HG03135 (cell line): ENCODE results near the gene VASH2.
A peak's percentile ranks its signal among the peaks of the same experiment; 100 is the strongest.
"Not testable (repeated sequence)": the region's sequence is repeated elsewhere in the genome, so short reads cannot be mapped to it uniquely, and the experiment has no call there.

ENCODE experiments used
- ATAC-seq: cut with Tn5 transposase; IDR thresholded peaks from one replicate; pipeline ENCODE4 v1.9.1; 2021; ENCODE audit warnings: mild to moderate bottlenecking, moderate library complexity; ENCODE audit not compliant: unreplicated experiment

The VASH2 gene

DNA sequence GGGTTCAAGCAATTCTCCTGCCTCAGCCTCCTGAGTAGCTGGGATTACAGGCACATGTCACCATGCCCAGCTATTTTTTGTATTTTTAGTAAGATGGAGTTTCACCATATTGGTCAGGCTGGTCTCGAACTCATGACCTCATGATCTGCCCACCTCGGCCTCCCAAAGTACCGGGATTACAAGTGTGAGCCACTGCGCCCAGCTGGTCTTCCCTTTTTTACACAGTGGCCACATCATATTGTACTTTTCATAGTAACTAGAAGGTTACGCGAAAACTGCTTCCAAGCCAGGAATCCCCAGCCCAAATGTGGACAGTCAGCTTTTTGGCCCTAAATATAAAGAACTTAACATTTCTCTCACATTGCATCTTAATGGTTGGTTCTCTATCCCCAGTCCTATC, 4.2 kb downstream of the VASH2 start:
- ATAC-seq, result no peak

DNA sequence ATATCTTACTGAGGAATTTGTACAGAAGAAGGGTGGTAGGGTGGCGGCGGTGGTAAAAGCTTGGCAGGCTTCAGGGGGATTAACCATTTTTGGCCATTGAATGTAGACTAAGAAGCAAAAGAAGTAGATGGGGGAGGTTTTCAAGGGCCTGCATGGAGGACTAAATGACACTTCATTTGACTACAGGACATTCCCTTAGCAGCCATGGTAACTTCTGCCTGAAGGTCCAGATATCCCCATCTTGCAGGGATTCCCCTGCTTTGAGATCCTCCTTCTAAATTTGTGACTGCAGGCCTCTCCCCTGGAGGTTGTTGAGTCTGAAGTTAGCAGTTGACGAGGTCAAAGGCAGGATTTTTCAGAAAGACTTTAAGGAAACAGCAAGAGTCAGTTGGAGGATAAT, 4.8 kb downstream of the VASH2 start:
- no peak for ATAC-seq

DNA sequence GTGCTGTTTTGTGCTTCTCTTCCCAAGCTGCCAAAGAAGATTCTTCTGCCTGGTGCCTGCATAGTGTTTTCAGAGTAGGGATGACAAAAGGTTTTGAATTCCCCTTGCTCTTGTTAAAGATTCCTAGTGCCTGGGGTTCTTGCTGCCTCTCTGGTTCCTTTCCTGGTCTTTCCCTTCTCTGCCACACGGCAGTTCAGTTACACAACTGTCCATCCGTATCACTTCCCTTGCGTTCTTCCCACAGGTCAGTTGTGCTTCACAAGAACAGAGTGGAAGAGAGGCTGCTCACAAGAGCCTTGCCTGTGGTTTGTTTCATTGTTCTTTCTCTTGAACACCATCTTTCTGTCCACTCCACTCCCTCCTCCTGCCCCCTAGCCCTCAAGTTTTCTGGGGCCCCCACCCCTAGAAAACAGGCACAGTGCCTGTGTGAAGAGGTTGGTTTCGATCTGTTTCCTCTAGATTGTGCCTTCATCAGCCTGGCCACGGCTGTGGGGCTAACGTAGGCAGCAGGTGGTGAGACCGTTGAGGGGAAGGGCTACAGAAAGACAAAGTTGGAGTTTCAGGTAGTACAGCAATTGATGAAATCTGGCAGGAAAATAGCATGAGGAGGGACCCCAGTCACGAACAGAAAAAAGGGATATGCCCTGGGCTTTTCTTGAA, 5.8 kb downstream of the VASH2 start:
- ATAC-seq, result no peak

DNA sequence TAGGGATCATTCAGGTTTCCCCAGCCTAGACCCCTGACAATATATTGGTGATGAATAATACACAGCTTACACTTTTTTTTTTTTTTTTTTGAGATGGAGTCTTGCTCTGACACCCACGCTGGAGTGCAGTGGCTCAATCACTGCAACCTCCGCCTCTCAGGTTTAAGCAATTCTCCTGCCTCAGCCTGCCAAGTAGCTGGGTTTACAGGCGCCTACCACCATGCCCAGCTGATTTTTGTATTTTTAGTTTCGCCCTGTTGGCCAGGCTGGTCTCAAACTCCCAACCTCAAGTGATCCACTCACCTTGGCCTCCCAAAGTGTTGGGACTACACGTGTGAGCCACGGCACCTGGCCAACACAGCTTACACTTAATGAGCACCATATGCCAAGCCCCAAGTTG, 7.2 kb downstream of the VASH2 start:
- no peak for ATAC-seq

DNA sequence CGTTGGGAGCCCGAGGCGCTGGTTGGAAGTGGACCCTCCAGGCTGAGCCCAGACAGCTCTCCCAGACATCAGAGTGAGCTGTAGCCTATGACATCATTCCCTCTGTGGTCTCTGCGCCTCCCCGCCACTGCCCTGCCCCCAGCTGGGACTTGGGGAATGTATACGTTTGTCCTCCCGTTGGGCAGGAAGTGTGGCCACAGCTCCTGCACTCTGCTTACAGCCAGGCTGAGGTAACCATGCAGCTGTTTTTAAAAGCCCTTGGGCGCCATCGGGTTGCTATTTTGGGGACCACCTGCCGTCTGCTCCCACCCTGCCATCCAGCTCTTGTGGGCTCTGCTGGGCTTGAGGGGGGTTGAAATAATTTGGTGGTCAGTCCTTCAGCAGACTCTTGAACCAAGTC, 7.8 kb downstream of the VASH2 start:
- ATAC-seq, result no peak

DNA sequence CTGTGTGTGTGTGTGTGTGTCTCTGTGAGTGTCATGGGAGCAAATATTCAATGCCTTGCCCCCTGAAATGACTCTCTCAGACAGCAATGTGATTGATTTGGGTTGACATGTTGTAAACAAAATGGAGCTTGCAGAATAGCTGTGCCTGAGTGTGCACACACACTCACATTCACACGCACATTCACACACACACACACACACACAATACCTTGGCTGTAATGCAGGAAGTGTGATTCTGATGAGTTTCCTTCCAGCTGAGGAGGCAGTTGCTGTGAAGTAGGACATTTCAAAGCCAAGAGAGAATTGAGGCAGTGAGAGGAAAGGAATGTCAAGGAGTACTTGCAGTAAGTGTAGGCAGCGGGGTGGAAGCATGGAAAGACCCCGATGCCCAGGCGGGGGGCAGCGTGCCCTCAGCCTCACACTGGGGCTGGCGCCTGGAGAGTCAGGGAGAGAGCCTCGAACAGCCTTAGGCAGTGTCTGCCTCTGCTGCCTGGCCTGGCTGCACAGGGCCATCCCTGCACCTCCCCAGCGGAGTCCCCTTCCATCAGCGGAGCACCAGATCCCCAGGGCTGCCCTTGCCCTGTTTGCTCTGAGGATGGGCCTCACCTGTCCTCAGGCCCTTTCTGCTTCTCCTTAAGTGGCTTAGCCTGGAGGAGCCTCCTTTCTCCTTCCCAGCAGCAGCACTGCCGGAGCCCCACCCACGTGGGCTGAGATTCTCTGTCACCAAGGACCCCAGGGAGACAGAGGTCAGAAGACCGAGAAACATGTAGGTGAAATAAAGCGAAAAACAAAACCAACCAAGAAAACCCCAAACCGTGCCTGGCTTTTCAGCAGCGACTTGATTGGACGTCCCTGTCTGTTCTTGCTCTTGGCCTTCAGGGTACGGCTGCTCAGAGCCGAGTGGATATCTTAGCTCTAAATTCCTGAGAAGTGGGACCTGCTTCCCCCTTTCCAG, 9.2 kb downstream of the VASH2 start:
- ATAC-seq, result peak; percentile 56

DNA sequence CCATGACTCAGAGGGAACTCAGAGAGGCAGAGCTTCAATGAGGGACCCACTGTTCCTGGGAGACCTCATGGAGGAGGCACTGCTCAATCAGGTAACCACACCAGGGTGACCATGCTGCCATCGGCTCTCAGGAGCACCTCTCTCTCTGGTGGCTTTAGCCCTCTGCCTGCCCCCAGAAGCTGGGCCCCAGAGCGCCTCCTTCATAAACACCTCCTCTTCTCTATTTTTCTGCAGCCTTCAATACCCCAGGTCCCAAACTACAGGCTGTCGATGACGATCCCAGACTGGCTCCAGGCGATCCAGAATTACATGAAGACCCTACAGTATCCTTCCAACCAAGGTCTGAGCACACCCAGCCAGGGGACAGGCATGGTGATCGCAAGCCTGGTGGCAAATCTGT, 10.6 kb downstream of the VASH2 start:
- ATAC-seq, result no peak

DNA sequence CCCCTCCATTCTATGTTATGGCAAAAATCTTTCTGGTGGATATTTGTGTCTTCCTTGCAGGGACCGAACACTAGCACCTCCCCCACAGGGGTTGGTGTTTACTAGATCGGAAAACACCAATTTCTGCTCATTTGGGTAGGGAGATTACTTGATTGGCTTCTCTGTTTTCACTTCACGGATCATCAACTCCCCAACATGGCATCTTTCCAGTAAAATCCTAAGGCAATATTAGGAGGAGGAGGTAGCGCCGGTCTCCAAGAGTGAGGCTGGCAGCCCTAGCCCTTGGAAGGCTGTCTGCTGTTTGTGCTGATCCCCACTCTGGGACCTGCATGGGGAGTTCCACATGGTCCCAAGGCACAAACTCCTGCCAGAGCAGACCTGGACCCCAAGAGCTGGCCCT, 12.2 kb downstream of the VASH2 start:
- no peak for ATAC-seq

DNA sequence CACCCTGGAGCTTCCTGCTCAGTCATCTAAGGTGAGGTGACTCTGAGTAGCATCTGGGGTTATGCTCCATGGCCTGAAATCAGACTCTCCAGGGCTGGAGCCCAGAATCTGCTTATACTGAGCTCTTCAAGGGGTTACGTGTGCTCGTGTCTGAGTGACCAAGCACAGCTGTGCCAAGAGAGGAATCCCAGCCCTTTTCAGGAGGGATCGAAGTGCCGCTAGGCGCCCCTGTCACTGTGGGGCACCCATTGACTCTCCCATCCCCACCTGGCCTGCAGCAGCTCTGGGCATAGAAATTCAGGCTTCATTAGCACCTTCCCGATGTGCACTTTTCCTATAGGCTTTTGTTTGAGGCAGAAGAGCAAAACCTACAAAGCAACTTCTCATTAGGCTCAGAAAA, 13.8 kb downstream of the VASH2 start:
- no peak for ATAC-seq

DNA sequence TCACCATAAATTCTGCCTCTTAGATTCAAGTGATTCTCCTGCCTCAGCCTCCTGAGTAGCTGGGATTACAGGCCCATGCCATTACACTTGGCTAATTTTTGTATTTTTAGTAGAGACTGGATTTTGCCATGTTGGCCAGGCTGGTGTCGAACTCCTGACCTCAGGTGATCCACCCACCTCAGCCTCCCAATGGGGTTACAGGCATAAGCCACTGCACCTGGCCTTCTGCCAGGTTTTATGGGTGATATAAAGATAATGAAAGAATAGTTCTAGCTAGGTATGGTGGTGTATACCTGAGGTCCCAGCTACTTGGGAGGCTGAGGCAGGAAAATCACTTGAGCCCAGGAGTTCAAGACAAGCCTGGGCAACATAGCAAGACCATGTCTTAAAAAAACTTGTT, 14.7 kb downstream of the VASH2 start:
- ATAC-seq, result not testable (repeated sequence)

DNA sequence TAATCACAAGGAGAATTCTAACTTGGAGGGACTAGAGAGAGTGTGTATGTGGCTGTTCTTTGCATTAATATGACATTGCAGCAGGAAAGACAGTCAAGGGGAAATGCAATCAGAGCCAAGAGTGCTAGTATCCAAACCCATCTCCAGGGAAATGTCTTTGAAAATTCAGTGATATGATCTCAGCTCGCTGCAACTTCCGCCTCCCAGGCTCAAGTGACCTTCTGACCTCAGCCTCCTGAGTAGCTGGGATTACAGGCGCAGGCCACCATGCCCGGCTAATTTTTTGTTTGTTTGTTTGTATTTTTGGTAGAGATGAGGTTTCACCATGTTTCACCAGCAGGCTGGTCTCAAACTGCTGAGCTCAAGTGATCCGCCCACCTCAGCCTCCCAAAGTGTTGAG, 16.3 kb downstream of the VASH2 start:
- no peak for ATAC-seq

DNA sequence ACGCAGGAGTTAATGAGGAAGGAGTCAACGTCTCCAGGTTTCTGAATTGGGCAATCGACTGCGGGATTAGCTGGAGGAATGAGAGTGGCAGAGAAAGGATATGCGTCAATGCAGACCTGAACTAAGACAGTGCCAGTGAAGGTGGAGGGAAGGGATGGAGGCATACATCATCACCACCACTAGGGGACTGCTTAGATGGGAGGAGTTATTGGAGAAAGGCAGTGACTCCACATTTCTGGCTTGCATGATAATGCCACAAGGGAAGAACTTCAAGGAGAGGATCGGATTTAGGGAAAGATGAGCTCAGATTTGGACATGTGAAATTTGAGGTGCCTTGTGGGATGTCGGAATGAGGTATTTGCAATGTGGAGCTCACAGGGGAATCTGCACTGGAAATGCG, 17.5 kb downstream of the VASH2 start:
- no peak for ATAC-seq

DNA sequence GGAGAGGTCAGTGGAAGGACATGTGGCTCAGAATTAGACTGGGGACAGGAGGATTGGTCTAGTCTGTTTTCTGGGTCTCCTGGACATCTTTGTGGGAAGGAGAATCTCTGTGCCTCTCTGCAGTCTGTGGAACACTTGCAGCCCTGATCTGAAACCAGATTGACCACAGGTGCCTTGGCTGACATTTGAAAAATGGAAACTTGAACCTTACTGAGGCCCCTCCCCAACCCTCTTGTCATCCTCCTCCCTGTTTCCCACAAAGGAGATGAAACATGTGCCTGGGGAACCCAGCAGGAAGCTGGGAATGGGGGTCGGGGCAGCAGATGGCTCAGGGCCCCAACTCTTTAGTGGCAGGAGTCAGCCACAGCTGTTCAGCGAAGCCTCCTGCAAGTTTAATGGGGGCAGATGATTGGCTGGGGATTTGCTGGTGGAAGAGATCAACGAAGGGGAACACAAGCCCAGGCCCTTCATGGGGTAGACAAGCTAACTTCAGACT, 18.1 kb downstream of the VASH2 start:
- peak; percentile 64 for ATAC-seq

DNA sequence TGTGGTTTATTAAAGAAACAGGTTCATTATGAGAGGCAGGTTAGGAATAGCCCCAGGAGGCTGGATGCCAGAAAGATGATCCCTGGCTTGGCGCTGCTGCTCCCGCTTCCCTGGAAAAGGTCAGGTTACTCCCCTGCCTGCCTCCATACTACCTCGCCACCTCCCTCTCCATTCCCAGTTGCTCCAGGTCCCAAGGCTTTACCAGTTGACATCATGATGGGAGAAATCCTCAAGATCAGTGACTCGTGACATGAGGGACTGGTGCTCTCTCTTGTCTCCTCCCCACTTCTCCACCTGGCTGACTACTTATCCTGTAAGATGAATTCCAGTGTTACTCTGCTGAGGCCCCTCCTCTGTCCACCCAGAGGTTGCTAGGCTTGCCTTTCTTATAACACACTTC, 19.7 kb downstream of the VASH2 start:
- no peak for ATAC-seq

DNA sequence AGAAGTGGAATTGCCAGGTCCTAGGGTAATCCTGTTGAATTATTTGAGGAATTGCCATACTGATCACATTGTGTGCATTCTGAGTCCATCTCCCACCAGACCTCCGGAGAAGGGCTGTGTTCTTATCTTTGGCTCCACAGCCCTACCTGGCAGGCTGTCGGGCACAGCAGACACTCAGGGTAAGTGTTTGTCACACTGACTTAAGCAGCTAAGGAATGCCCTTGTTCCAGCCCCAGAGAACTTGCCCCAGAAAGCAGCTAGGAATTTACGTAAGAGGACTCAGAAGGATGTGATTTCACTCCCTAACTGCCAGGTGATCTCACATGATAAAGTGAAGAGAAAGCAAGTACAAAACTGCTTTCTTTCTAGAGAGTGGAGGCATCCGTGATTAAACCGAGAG, 21.0 kb downstream of the VASH2 start:
- no peak for ATAC-seq

DNA sequence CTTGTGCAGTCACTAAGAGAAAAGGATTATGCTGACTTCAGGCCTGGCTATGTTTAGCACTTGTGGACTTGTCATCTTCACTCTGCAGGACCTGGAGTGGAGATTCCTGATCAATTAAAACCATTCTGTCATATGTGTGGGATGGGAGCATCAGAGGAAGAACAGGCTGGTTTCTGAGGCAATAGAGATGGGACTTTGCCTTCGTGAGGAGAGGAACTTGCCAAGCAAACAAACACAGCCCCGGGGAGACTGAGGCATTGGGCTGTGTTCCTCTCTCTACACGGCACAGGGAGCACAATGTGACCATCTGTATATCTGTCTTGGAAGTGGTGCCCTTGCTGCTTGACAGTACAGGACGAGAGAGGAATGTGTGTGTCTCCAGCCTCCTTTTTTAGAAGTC, 23.1 kb downstream of the VASH2 start:
- ATAC-seq, result no peak

DNA sequence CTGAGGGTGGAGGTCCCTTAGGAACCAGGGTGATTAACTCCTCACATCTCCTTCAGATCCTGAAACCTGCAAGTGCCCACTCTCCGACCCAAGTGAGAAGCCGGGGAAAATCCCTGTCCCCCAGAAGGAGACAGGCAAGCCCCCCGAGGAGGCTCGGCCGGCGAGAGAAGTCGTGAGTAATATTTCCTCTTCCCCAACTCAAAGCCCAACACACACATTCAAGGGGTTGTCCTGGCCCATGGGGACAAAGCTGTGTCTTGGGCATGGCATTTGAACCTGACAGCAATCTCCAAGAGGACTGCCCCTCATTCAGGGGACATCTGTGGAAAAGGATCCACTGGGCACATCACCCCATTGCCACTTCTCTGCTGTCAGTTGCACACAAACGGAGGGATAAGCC, 23.6 kb downstream of the VASH2 start:
- ATAC-seq, result no peak

DNA sequence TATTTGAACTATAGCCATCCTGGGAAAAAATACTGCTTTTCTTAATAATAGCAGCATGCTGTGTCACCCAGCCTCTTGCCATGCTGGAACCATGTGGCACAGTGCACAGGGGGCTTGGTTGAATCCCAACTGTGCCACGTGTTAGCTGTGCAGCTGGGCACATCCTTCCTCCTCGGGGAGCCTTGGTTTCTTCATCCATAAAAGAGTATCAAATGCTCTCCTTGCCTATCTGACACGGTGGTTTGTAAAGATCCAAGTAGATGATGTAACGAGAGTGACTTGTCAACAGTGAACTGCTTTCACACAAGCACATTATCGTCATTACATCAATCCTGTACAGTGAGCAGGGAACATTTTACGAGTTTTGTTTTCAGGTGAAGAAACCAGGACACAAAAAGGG, 24.4 kb downstream of the VASH2 start:
- no peak for ATAC-seq

DNA sequence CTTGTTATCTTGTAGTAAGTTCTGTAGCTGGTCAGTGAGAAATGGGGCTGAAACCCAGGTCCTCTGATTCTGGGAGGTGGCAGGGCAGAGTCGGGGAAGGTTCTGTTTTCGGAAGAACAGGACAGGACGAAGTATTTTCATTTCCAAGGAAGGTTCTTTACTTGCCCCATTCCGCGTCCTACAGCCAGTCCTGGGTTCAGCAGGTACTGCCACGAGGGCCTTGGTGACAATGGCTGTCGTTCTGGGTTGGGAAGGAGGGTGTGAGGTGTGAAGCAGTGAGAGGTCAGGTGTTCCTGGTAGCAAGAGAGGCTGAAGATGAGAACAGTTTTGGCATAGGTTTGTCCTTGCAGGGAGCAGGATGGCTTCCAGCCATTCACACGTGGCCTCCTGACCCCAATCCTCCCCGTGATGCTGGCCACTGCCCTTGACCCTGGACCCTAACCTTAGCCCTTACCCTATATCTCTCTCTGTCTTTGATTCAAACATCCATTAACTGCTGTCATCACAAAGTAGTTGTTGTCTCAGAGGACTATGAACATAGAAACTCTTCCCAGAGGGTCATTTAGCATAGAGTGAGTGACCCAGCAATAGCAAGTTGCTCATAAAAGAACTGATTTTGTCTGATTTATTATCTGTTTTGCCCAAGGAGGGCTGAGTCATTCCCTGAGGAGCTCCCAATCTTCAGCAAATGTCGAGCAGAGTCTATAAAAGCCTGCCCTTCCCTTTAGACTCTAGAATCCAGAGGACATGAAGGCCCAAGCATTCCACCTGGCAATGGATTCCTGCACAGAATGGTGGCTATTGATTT, 25.0 kb downstream of the VASH2 start:
- no peak for ATAC-seq

DNA sequence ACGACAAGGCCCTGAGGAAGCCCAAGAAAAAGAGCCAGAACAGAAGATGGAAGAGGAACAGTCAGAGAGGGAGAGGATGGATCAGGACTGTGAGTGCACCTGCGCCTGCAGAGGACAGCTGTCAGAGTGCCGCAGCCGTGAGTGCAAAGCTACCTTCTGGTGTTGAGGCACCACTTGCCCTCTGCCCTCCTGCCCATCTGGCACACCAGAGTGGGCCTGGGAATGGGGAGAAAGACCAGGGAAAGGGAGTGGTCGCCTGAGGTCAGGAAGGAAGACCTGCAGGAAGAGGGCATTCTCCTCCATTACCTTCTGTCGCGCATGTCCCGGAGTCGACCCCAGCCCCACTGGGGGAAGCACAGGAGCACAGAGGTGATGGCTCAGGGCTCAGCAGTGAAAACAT, 26.2 kb downstream of the VASH2 start:
- no peak for ATAC-seq
